ENCODE results near the gene PRAMEF18.
"Not testable (repeated sequence)": the region's sequence is repeated elsewhere in the genome, so short reads cannot be mapped to it uniquely, and the experiment has no call there.

Gene PRAMEF18

DNA sequence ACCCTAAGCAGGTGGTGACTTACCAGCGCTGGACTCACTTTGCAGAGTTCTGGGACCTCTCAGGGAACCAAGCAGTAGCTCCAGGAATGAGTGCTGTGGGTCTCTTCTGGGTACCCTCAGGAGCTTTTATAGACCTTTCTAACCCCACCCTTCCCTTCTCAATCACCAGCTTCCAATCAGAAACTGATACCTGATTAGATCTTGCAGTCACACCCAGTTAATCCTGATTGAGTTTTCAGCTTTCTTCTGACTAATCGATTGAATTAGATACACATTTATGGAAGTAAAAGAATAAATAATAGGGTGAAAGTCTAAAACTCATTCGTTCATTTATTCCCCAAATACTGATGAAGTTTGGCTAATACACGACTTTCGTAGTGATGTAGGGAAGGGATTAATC, 24.6 kb downstream of the PRAMEF18 start, which contains the start of gene PRAMEF13:
PRAMEF13 (minus strand) TSS at position 101 of the 400 bp plus-strand sequence. CDS start 1,820 bp downstream, outside the sequence.
- not testable (repeated sequence) for DNase-seq

All from T-helper 9 cell (primary cell).